ENCODE data around the gene ACOT11. TPM values are rescaled to one million over a fixed set of nuclear protein-coding genes. Genes with fewer than 3 reads are reported as not detected.

Gene ACOT11
- total and polyA plus RNA-seq, 2 donors from 2014 or later = 24.6 to 31.1 TPM

- H3K9me3 ChIP-seq (ENCODE audit: control insufficient read depth in 2 of 3, insufficient read depth in 1 of 3, low read length in 3 of 3) = no peaks in the 10 kb centered on the region
- intact Hi-C loops (cut with DNase I) = no loop called here
- no peaks in the 10 kb centered on the region for H3K36me3 ChIP-seq (ENCODE audit: control insufficient read depth in 2 of 3, insufficient read depth in 3 of 3, low read length in 3 of 3)
- no peaks in the 10 kb centered on the region for H3K27me3 ChIP-seq (ENCODE audit: control insufficient read depth, insufficient read depth, low read length)
- H3K4me1 ChIP-seq (ENCODE audit: control insufficient read depth in 2 of 3, insufficient read depth in 2 of 3, low read depth in 1 of 3, low read length in 3 of 3) = peaks cover 0 to 12% (median 11%) of the 10 kb centered on the region in 3 donors
- no peak overlapping the region for H3K27ac ChIP-seq (ENCODE audit: low read depth in 2 of 2, low read length in 2 of 2)
- FAIRE-seq = no peak
- H3K4me3 ChIP-seq (ENCODE audit: low read length in 3 of 3) = no peak overlapping the region
- no peak overlapping the region for H3K9ac ChIP-seq (ENCODE audit: low read length in 3 of 3)
- DNase-seq = no peak
- TF ChIP-seq, protein P1, sequence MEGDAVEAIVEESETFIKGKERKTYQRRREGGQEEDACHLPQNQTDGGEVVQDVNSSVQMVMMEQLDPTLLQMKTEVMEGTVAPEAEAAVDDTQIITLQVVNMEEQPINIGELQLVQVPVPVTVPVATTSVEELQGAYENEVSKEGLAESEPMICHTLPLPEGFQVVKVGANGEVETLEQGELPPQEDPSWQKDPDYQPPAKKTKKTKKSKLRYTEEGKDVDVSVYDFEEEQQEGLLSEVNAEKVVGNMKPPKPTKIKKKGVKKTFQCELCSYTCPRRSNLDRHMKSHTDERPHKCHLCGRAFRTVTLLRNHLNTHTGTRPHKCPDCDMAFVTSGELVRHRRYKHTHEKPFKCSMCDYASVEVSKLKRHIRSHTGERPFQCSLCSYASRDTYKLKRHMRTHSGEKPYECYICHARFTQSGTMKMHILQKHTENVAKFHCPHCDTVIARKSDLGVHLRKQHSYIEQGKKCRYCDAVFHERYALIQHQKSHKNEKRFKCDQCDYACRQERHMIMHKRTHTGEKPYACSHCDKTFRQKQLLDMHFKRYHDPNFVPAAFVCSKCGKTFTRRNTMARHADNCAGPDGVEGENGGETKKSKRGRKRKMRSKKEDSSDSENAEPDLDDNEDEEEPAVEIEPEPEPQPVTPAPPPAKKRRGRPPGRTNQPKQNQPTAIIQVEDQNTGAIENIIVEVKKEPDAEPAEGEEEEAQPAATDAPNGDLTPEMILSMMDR (IDR thresholded peaks at IDR 0.05; ENCODE audit: borderline replicate concordance, extremely low read depth, insufficient read depth) = no peak
Observed at GRCh38 chr1:54551891-54552290, 3.9 kb downstream of the ACOT11 start.

DNA sequence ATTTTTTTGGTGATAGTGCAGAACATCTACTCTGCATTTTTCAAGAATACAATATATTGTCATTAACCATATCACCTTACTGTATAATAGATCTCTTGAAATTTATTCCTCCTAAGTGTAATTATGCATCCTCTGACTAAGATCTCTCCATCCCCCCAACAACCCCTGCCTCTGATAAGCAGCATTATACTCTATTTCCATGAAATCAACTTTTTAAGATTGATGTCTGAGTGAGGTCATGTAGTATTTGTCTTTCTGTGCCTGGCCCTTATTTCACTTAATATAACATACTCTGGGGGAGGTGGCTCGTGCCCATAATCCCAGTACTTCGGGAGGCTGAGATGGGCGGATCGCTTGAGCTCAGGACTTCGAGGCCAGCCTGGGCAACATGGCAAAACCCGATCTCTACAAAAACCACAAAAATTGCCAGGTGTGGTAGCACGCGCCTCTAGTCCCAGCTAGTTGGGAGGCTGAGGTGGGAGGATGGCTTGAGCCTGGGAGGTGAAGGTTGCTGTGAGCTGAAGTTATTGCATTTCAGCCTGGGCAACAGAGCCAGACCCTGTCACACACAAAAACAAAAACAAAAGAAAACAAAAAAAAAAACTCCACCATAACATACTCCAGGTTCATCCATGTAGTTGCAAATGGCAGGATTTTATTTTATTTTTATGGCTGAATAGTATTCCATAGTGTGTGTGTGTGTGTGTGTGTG is 5.7 kb downstream of the ACOT11 start:
- H3K9me3 ChIP-seq (ENCODE audit: control insufficient read depth in 2 of 3, insufficient read depth in 1 of 3, low read length in 3 of 3) = no peaks in the 10 kb centered on the region
- DNase-seq = no peak
- no peak overlapping the region for H3K9ac ChIP-seq (ENCODE audit: low read length in 3 of 3)

GRCh38 chr1:54556110-54556509 is 8.1 kb downstream of the ACOT11 start:
- no peak overlapping the region for H3K27ac ChIP-seq (ENCODE audit: low read depth in 2 of 2, low read length in 2 of 2)
- H3K27me3 ChIP-seq (ENCODE audit: control insufficient read depth, insufficient read depth, low read length) = no peaks in the 10 kb centered on the region
- H3K9me3 ChIP-seq (ENCODE audit: control insufficient read depth in 2 of 3, insufficient read depth in 1 of 3, low read length in 3 of 3) = no peaks in the 10 kb centered on the region
- no peak for FAIRE-seq
- intact Hi-C loops (cut with DNase I) = no loop called here
- DNase-seq = no peak
- H3K36me3 ChIP-seq (ENCODE audit: control insufficient read depth in 2 of 3, insufficient read depth in 3 of 3, low read length in 3 of 3) = no peaks in the 10 kb centered on the region
- no peak overlapping the region for H3K9ac ChIP-seq (ENCODE audit: low read length in 3 of 3)
- H3K4me1 ChIP-seq (ENCODE audit: control insufficient read depth in 2 of 3, insufficient read depth in 2 of 3, low read depth in 1 of 3, low read length in 3 of 3) = peaks cover 0 to 14% (median 7%) of the 10 kb centered on the region in 3 donors
- no peak overlapping the region for H3K4me3 ChIP-seq (ENCODE audit: low read length in 3 of 3)
- TF ChIP-seq, protein P1 (IDR thresholded peaks at IDR 0.05; ENCODE audit: borderline replicate concordance, extremely low read depth, insufficient read depth) = no peak

More for the DNA sequence above, 5.7 kb downstream of the ACOT11 start:
- H3K4me1 ChIP-seq (ENCODE audit: control insufficient read depth in 2 of 3, insufficient read depth in 2 of 3, low read depth in 1 of 3, low read length in 3 of 3) = peaks cover 0 to 14% (median 12%) of the 10 kb centered on the region in 3 donors
- intact Hi-C loops (cut with DNase I) = no loop called here
- no peaks in the 10 kb centered on the region for H3K36me3 ChIP-seq (ENCODE audit: control insufficient read depth in 2 of 3, insufficient read depth in 3 of 3, low read length in 3 of 3)
- H3K27ac ChIP-seq (ENCODE audit: low read depth in 2 of 2, low read length in 2 of 2) = no peak overlapping the region
- H3K27me3 ChIP-seq (ENCODE audit: control insufficient read depth, insufficient read depth, low read length) = no peaks in the 10 kb centered on the region
- TF ChIP-seq, protein P1 (IDR thresholded peaks at IDR 0.05; ENCODE audit: borderline replicate concordance, extremely low read depth, insufficient read depth) = no peak
- no peak for FAIRE-seq
- H3K4me3 ChIP-seq (ENCODE audit: low read length in 3 of 3) = no peak overlapping the region
